HG02938 (cell line): ENCODE measurements around the gene CTIF.

Source experiments
- ATAC-seq: cut with Tn5 transposase; IDR thresholded peaks from one replicate; pipeline ENCODE4 v1.9.1; 2021; ENCODE audit warnings: mild to moderate bottlenecking, moderate library complexity; ENCODE audit not compliant: unreplicated experiment

CTIF gene

GRCh38 chr18:48531908-48532307 lies 6.9 kb upstream of the CTIF start:
- no peak for ATAC-seq

- ATAC-seq: no peak
Observed at GRCh38 chr18:48533340-48534070, 5.3 kb upstream of the CTIF start.

GRCh38 chr18:48534364-48534763 lies 4.5 kb upstream of the CTIF start:
- ATAC-seq: no peak

- no peak for ATAC-seq
Observed at GRCh38 chr18:48535956-48536355, 2.9 kb upstream of the CTIF start.

- no peak for ATAC-seq
Observed at GRCh38 chr18:48536516-48536915, 2.3 kb upstream of the CTIF start.

GRCh38 chr18:48539406-48540250 lies 797 bp downstream of the CTIF start:
- no peak for ATAC-seq

GRCh38 chr18:48540251-48541025 lies 1.6 kb downstream of the CTIF start:
- peak; percentile 22 for ATAC-seq

GRCh38 chr18:48541026-48541746 lies 2.4 kb downstream of the CTIF start:
- peak; percentile 39 for ATAC-seq

GRCh38 chr18:48541747-48542400 lies 3.0 kb downstream of the CTIF start:
- ATAC-seq: no peak

- no peak for ATAC-seq
Observed at GRCh38 chr18:48542513-48543181, 3.8 kb downstream of the CTIF start.

GRCh38 chr18:48543228-48543627 lies 4.4 kb downstream of the CTIF start:
- ATAC-seq: no peak

- no peak for ATAC-seq
Observed at GRCh38 chr18:48544116-48544515, 5.3 kb downstream of the CTIF start.

GRCh38 chr18:48544661-48545415 lies 6.0 kb downstream of the CTIF start:
- ATAC-seq: no peak

- no peak for ATAC-seq
Observed at GRCh38 chr18:48545757-48546321, 7.0 kb downstream of the CTIF start.

- no peak for ATAC-seq
Observed at GRCh38 chr18:48546396-48546795, 7.6 kb downstream of the CTIF start.

- ATAC-seq: no peak
Observed at GRCh38 chr18:48547531-48547981, 8.7 kb downstream of the CTIF start.

- no peak for ATAC-seq
Observed at GRCh38 chr18:48548011-48548771, 9.4 kb downstream of the CTIF start.

GRCh38 chr18:48548921-48549320 lies 10.1 kb downstream of the CTIF start:
- ATAC-seq: no peak
